H1 (cell line): ENCODE data around the gene ALG14. TPM values are rescaled to one million over a fixed set of nuclear protein-coding genes. Genes with fewer than 3 reads are reported as not detected.

Experiments used
- CTCF ChIA-PET: fragments of 300-600 bp; sonication (Branson Sonifier 250); formaldehyde crosslinking; loops from one replicate; lab custom pipeline; 2021; ENCODE audit not compliant: partially characterized antibody; lab: Charles Lee
- POLR2A ChIA-PET: fragments of 300-600 bp; sonication (Branson Sonifier 250); formaldehyde crosslinking; loops from one replicate; lab custom pipeline; 2021; ENCODE audit warnings: inconsistent platforms; ENCODE audit not compliant: partially characterized antibody; lab: Charles Lee
- DNase-seq, 2 experiments: peaks; one replicate each; pipeline versions ENCODE4 v3.0.0 to v3.0.0-alpha.2; 2010 to 2022; ENCODE audit warnings: low spot score in 2 of 2, low read depth in 1 of 2, mixed read lengths in 1 of 2
- FAIRE-seq: peaks from 2 replicates; lab custom pipeline; 2011; peaks lifted over from hg19 to GRCh38; lab: Jason Lieb, UNC
- H2AFZ ChIP-seq: 2 replicates; pipeline ENCODE4 v1.8.1; 2012; ENCODE audit warnings: low read length, inconsistent platforms
- H2AK5ac ChIP-seq: 2 replicates; pipeline ENCODE4 v1.6.1; 2013; ENCODE audit warnings: low read depth, low read length
- H2BK120ac ChIP-seq: replicated peaks from 2 replicates; pipeline ENCODE3; 2013; ENCODE audit warnings: low read depth, low read length, inconsistent platforms
- H2BK12ac ChIP-seq: 2 replicates; pipeline ENCODE4 v1.6.1; 2013; ENCODE audit warnings: low read depth, low read length
- H2BK15ac ChIP-seq: 2 replicates; pipeline ENCODE4 v1.6.1; 2013; ENCODE audit warnings: low read length
- H2BK20ac ChIP-seq: 2 replicates; pipeline ENCODE4 v1.6.1; 2013; ENCODE audit warnings: low read length
- H2BK5ac ChIP-seq: 2 replicates; pipeline ENCODE4 v1.6.1; 2013; ENCODE audit warnings: low read depth, low read length
- H3K14ac ChIP-seq: 2 replicates; pipeline ENCODE4 v1.6.1; 2013; ENCODE audit warnings: inconsistent platforms; ENCODE audit not compliant: insufficient read length
- H3K18ac ChIP-seq: 2 replicates; pipeline ENCODE4 v1.6.1; 2013; ENCODE audit warnings: low read length; ENCODE audit errors: extremely low read depth
- H3K23ac ChIP-seq: 2 replicates; pipeline ENCODE4 v1.6.1; 2013; ENCODE audit warnings: inconsistent platforms; ENCODE audit not compliant: insufficient read length
- H3K23me2 ChIP-seq: 2 replicates; pipeline ENCODE4 v1.6.1; 2013; ENCODE audit warnings: low read depth, low read length
- H3K27ac ChIP-seq: 2 replicates; pipeline ENCODE4 v1.6.1; 2011; ENCODE audit warnings: low read depth, low read length, inconsistent platforms
- H3K27me3 ChIP-seq, 4 experiments: replicated peaks in 1 of 4; 1 replicate in 1 of 4; 2 replicates in 3 of 4; pipeline versions ENCODE4 v1.6.1 to v1.8.1; 2011 to 2013; ENCODE audit warnings: low read length in 3 of 4, mild to moderate bottlenecking in 3 of 4, inconsistent platforms in 2 of 4, mixed read lengths in 2 of 4, moderate library complexity in 1 of 4; ENCODE audit not compliant: control insufficient read depth in 3 of 4, insufficient read depth in 3 of 4; ENCODE audit errors: extremely low read depth in 1 of 4
- H3K36me3 ChIP-seq, 4 experiments: 2 replicates each; pipeline versions ENCODE4 v1.6.1 to v1.8.1; 2011 to 2013; ENCODE audit warnings: mild to moderate bottlenecking in 4 of 4, low read length in 3 of 4, moderate library complexity in 2 of 4, control low read depth in 1 of 4, inconsistent platforms in 1 of 4; ENCODE audit not compliant: insufficient read depth in 4 of 4, control insufficient read depth in 2 of 4
- H3K4ac ChIP-seq: replicated peaks from 2 replicates; pipeline ENCODE3; 2013; ENCODE audit warnings: low read length, low read depth, mixed read lengths, inconsistent platforms; ENCODE audit not compliant: insufficient read length
- H3K4me1 ChIP-seq, 4 experiments: replicated peaks in 1 of 4; 1 replicate in 1 of 4; 2 replicates in 3 of 4; pipeline versions ENCODE4 v1.6.1 to v1.8.1; 2011 to 2013; ENCODE audit warnings: low read length in 3 of 4, inconsistent platforms in 2 of 4, mixed read lengths in 1 of 4; ENCODE audit not compliant: insufficient read depth in 4 of 4, control insufficient read depth in 3 of 4
- H3K4me2 ChIP-seq, 2 experiments: 2 replicates each; pipeline versions ENCODE4 v1.6.1 to v1.8.1; 2011 to 2013; ENCODE audit warnings: low read depth in 2 of 2, low read length in 2 of 2, control low read depth in 1 of 2, inconsistent platforms in 1 of 2, mild to moderate bottlenecking in 1 of 2; ENCODE audit not compliant: insufficient read depth in 1 of 2
- H3K4me3 ChIP-seq, 4 experiments: fragments of 200-600, 300-600 bp in 1 of 4; sonication (generic), shearing (Covaris generic), sonication (Bioruptor Twin) in 1 of 4; 2 replicates each; pipeline versions ENCODE4 v1.5.1 to v1.8.1; 2011 to 2016; ENCODE audit warnings: low read length in 4 of 4, low read depth in 3 of 4, control low read depth in 2 of 4, inconsistent platforms in 2 of 4, mild to moderate bottlenecking in 2 of 4, mixed read lengths in 1 of 4, moderate library complexity in 1 of 4; ENCODE audit not compliant: insufficient read depth in 2 of 4; ENCODE audit errors: extremely low read depth in 1 of 4
- H3K56ac ChIP-seq: replicated peaks from 2 replicates; pipeline ENCODE3; 2013; ENCODE audit warnings: low read depth, mild to moderate bottlenecking, mixed read lengths, low read length, inconsistent platforms; ENCODE audit not compliant: insufficient read length
- H3K79me1 ChIP-seq: 2 replicates; pipeline ENCODE4 v1.6.1; 2013; ENCODE audit warnings: low read depth, low read length, control low read depth
- H3K79me2 ChIP-seq, 2 experiments: 2 replicates each; pipeline versions ENCODE4 v1.6.1 to v1.8.1; 2012 to 2013; ENCODE audit warnings: low read length in 2 of 2, mild to moderate bottlenecking in 2 of 2, inconsistent platforms in 1 of 2; ENCODE audit not compliant: insufficient read depth in 2 of 2, control insufficient read depth in 1 of 2
- H3K9ac ChIP-seq, 4 experiments: replicated peaks in 1 of 4; 1 replicate in 1 of 4; 2 replicates in 3 of 4; pipeline versions ENCODE4 v1.6.1 to v1.8.1; 2011 to 2013; ENCODE audit warnings: low read depth in 3 of 4, low read length in 3 of 4, control low read depth in 2 of 4, mild to moderate bottlenecking in 2 of 4, moderate library complexity in 2 of 4, inconsistent platforms in 1 of 4; ENCODE audit errors: extremely low read depth in 1 of 4
- H3K9me3 ChIP-seq, 2 experiments: 2 replicates each; pipeline versions ENCODE4 v1.6.1 to v1.8.1; 2012 to 2013; ENCODE audit warnings: mild to moderate bottlenecking in 2 of 2, moderate library complexity in 2 of 2, control low read depth in 1 of 2, inconsistent platforms in 1 of 2, low read depth in 1 of 2, low read length in 1 of 2, mixed read lengths in 1 of 2; ENCODE audit not compliant: insufficient read depth in 2 of 2
- H4K20me1 ChIP-seq, 2 experiments: replicated peaks in 1 of 2; 2 replicates each; pipeline versions ENCODE3 to v1.8.1; 2011 to 2013; ENCODE audit warnings: inconsistent platforms in 2 of 2, low read length in 2 of 2, mild to moderate bottlenecking in 1 of 2; ENCODE audit not compliant: insufficient read depth in 2 of 2, control insufficient read depth in 1 of 2
- H4K5ac ChIP-seq: 2 replicates; pipeline ENCODE4 v1.6.1; 2013; ENCODE audit warnings: low read length, low read depth, mixed read lengths, inconsistent platforms; ENCODE audit not compliant: insufficient read length
- H4K8ac ChIP-seq: 2 replicates; pipeline ENCODE4 v1.8.0; 2013; ENCODE audit warnings: mild to moderate bottlenecking, moderate library complexity, low read length, inconsistent platforms; ENCODE audit not compliant: insufficient read depth; ENCODE audit errors: extremely low read depth
- H4K91ac ChIP-seq: replicated peaks from 2 replicates; pipeline ENCODE3; 2013; ENCODE audit warnings: low read length, mixed read lengths, inconsistent platforms; ENCODE audit not compliant: insufficient read length
- JUN ChIP-seq: IDR thresholded peaks from 2 replicates; pipeline ENCODE4 v1.6.1; 2011; ENCODE audit warnings: low read depth, mild to moderate bottlenecking, improper control_type of control experiment, low read length
- KDM1A ChIP-seq: fragments of 200-600, 300-600 bp; sonication (generic); IDR thresholded peaks from 2 replicates; pipeline ENCODE4 v1.7.1; 2016; ENCODE audit warnings: mild to moderate bottlenecking, low read length, borderline replicate concordance
- POLR2AphosphoS5 ChIP-seq: IDR thresholded peaks from 2 replicates; pipeline ENCODE4 v1.6.1; 2011; ENCODE audit warnings: low read depth, low read length
- SIN3A ChIP-seq, 2 experiments: IDR thresholded peaks in 1 of 2; conservative IDR thresholded peaks in 1 of 2; 2 replicates each; pipeline ENCODE4 v1.6.1; 2011 to 2012; ENCODE audit warnings: low read length in 2 of 2, improper control_type of control experiment in 1 of 2, low read depth in 1 of 2, mild to moderate bottlenecking in 1 of 2
- SP2 ChIP-seq: IDR thresholded peaks from 2 replicates; pipeline ENCODE4 v1.6.1; 2012; ENCODE audit warnings: mild to moderate bottlenecking, low read length, inconsistent platforms
- TBP ChIP-seq: IDR thresholded peaks from 2 replicates; pipeline ENCODE4 v1.6.1; 2011; ENCODE audit warnings: low read depth, low read length, improper control_type of control experiment
- ZNF274 ChIP-seq: IDR thresholded peaks from 2 replicates; pipeline ENCODE4 v1.7.0; 2012; ENCODE audit warnings: low read length, borderline replicate concordance; ENCODE audit errors: extremely low read depth
- WGBS, 2 experiments: shearing (Covaris generic) in 1 of 2; methylation state at CpG; one replicate each; pipeline versions ENCODE4 v1.1.6 to v1.1.7; 2013 to 2015; ENCODE audit warnings: low lambda C conversion rate in 2 of 2, mixed read lengths in 2 of 2, inconsistent platforms in 1 of 2, low coverage in 1 of 2, missing lambda C conversion rate in 1 of 2; ENCODE audit not compliant: insufficient replicate concordance in 2 of 2, insufficient coverage in 1 of 2, insufficient read length in 1 of 2; ENCODE audit errors: extremely low coverage in 1 of 2, missing lambda C conversion rate in 1 of 2; 5-methylcytosine and 5-hydroxymethylcytosine counted together
- polyA plus RNA-seq, 7 experiments: library from polyadenylated mRNA; depleted of rRNA in 3 of 7; stranded (reverse) in 5 of 7; unstranded in 2 of 7; fragments of >200 nt in 5 of 7; fragments of 200-250 nt in 2 of 7; gene quantifications; 1 replicate in 5 of 7; 2 replicates in 1 of 7; 4 replicates in 1 of 7; pipeline versions ENCODE4 v1.2.1 to v1.2.3, GENCODE V29; 2011 to 2013; ENCODE audit warnings: missing spikeins in 2 of 7, mixed read lengths in 2 of 7
- total RNA-seq: library from RNA; stranded (reverse); fragmentation: NEBNext Ultra II Directional; extraction: Animal tissue kit (Norgen Biotek cat#: 25700); gene quantifications from 2 replicates; pipeline ENCODE4 v1.2.1, GENCODE V29; 2021

The ALG14 gene
- total and polyA plus RNA-seq, 2 of the 8 experiments (the other 6 are each of a cell fraction or from before 2014, with no cell fraction given): 0.95 to 1.3 TPM

GRCh38 chr1:95018602-95019369, 54.0 kb downstream of the ALG14 start:
- FAIRE-seq (no peak), DNase-seq (no peak)
- H3K4me3 ChIP-seq: no peak overlapping the region
- no peaks in the 10 kb centered on the region for H3K27me3 ChIP-seq
- H3K4me2 ChIP-seq: no peak overlapping the region
- no peaks in the 10 kb centered on the region for H3K79me1 ChIP-seq
- no peak overlapping the region for H3K23ac ChIP-seq
- H4K8ac ChIP-seq: no peak overlapping the region
- no peak overlapping the region for H2BK5ac ChIP-seq
- no peak overlapping the region for H3K9ac ChIP-seq
- no peak overlapping the region for H2BK12ac ChIP-seq
- H3K79me2 ChIP-seq: no peaks in the 10 kb centered on the region
- no peak overlapping the region for H2BK15ac ChIP-seq
- H3K36me3 ChIP-seq: no peaks in the 10 kb centered on the region
- no peak overlapping the region for H2BK20ac ChIP-seq
- no peak overlapping the region for H4K5ac ChIP-seq
- H2AK5ac ChIP-seq: no peak overlapping the region
- no peak overlapping the region for H3K18ac ChIP-seq
- no peak overlapping the region for H2AFZ ChIP-seq
- H3K27ac ChIP-seq: no peak overlapping the region
- H3K4me1 ChIP-seq: peaks cover 0 to 3% (median 1%) of the 10 kb centered on the region in 4 experiments; a peak in 1 of 7 replicates
- ChIA-PET POLR2A (no interaction called here), CTCF (interaction anchor here (0.6 to 1.4 kb wide), 4 partner anchors 11 to 165 kb away, joined by 3 to 6 read pairs (median 4); no protein-coding TSS in a partner anchor)
- H2BK120ac ChIP-seq: no peak overlapping the region
- no peaks in the 10 kb centered on the region for H3K23me2 ChIP-seq
- WGBS, 2 experiments: 80% methylated on average over 1 of the region's 1 CpG; no CpG with 5 or more reads in 1 of the 2 experiments
- no peaks in the 10 kb centered on the region for H4K20me1 ChIP-seq
- H4K91ac ChIP-seq: no peak overlapping the region
- H3K14ac ChIP-seq: no peak overlapping the region
- H3K56ac ChIP-seq: no peak overlapping the region
- H3K9me3 ChIP-seq: no peaks in the 10 kb centered on the region
- no peak overlapping the region for H3K4ac ChIP-seq
- TF ChIP-seq JUN (no peak), POLR2AphosphoS5 (no peak), SP2 (no peak), SIN3A (conservative IDR thresholded peaks at IDR 0.05 in 1 of 2, IDR thresholded peaks at IDR 0.05 in 1 of 2; ENCODE audit: low read depth in 1 of 2, low read length in 2 of 2) (no peak), TBP (no peak), ZNF274 (no peak), KDM1A (no peak)
